HAP-1 (cell line): ENCODE results near the gene FUT1.
"Not testable (repeated sequence)": the region's sequence is repeated elsewhere in the genome, so short reads cannot be mapped to it uniquely, and the experiment has no call there.

Experiments used
- DNase-seq, 2 experiments: peaks; one replicate each; pipeline ENCODE4 v3.0.0-alpha.2; 2016 to 2020; ENCODE audit warnings: low spot score in 2 of 2
- H3K27me3 ChIP-seq: fragments of 250-450 bp; sonication (Bioruptor Pico); 2 replicates; pipeline ENCODE4 v1.5.1; 2020; ENCODE audit warnings: low read depth, mild to moderate bottlenecking, moderate library complexity
- H3K36me3 ChIP-seq: fragments of 250-450 bp; sonication (Bioruptor Pico); replicated peaks from 2 replicates; pipeline ENCODE4 v1.5.1; 2020; ENCODE audit warnings: mild to moderate bottlenecking
- H3K4me1 ChIP-seq: fragments of 250-450 bp; sonication (Bioruptor Pico); 2 replicates; pipeline ENCODE4 v1.5.1; 2020; ENCODE audit warnings: mild to moderate bottlenecking
- H3K4me3 ChIP-seq: fragments of 250-450 bp; sonication (Bioruptor Pico); 2 replicates; pipeline ENCODE4 v1.5.1; 2020; ENCODE audit warnings: mild to moderate bottlenecking, moderate library complexity
- H3K9me3 ChIP-seq: fragments of 250-450 bp; sonication (Bioruptor Pico); 2 replicates; pipeline ENCODE4 v1.5.1; 2020; ENCODE audit warnings: mild to moderate bottlenecking, moderate library complexity
- in situ Hi-C: fragments of 300-500 bp; cut with MboI; formaldehyde crosslinking; loops from 3 replicates; pipeline ENCODE4 v1.14.3; 2020; ENCODE audit warnings: low sequenced_read_pairs, inconsistent platforms, mixed read lengths

The FUT1 gene

DNA sequence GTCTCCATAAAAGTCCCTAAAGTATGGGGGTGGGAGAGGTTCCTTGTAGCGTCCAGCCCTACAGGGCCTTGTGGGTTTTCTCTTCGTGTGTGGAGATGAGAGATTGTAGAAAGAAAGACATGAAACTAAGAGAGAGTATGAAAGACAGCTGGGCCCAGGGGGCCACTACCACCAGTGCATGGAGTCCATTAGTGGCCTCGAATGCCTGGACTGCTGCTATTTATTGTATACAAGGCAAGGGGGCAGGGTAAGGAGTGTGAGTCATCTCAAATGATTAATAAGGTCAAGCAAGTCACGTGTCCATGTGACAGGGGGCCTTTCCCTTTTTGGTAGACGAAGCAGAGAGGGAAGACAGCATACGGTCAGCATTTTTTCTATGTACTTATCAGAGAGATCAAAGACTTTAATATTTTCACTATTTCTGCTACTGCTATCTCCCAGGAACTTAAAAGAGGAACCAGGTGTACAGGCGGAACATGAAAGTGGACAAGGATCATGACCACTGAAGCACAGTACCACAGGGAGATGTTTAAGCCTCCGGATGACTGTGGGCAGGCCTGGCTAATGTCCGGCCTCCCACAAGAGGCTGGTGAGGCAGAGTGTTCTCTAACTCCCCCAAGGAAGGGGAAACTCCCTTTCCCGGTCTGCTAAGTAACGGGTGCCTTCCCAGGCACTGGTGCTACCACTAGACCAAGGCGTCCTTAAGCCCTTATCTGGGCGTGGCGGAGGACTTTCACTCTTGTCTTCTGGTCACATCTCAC lies 28.4 kb upstream of the FUT1 start:
- Histone ChIP-seq H3K9me3 (no peaks in the 10 kb centered on the region), H3K27me3 (no peaks in the 10 kb centered on the region), H3K36me3 (no peaks in the 10 kb centered on the region), H3K4me1 (no peaks in the 10 kb centered on the region; the same call in 1 of the 2 replicates), H3K4me3 (no peak overlapping the region)
- in situ Hi-C loops, result no loop called here
- no peak for DNase-seq

DNA sequence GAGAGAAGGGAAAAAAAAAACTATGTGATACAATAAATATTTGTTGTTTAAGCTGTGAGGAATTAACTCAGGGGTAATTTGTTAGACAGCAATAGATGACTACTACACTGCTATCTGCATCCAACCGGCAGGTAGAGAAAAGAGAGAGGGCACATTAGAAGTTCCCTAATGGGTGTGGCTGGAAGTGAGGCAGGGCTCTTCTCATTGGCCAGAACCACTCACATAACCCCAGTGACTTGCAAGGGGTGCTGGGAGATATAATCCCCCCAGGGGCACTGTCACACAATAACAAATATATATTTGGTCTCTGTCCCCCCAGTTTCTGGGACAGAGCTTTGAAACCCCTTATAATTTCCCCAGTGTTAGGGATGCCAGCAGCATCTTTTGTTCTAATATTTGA lies 27.2 kb upstream of the FUT1 start:
- Histone ChIP-seq H3K36me3 (no peaks in the 10 kb centered on the region), H3K9me3 (no peaks in the 10 kb centered on the region), H3K4me1 (no peaks in the 10 kb centered on the region; the same call in 1 of the 2 replicates), H3K4me3 (no peak overlapping the region), H3K27me3 (no peaks in the 10 kb centered on the region)
- no peak for DNase-seq
- in situ Hi-C loops, result no loop called here

DNA sequence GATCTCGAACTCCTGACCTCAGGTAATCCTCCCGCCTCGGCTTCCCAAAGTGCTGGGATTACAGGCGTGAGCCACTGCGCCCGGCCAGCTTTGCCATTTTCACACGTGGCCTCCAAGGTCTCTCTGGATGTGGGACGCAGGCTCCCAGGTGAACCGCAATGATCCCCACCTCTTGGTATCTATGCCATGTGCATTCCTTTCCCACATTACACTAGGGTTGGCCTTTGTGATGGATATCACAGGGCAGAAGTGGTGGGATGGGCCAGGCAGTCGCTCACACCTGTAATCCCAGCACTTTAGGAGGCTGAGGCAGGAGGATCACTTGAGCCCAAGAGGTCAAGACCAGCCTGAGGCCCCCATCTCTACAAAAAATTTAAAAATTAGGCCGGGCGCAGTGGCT lies 25.3 kb upstream of the FUT1 start:
- Histone ChIP-seq H3K4me3 (no peak overlapping the region), H3K4me1 (no peaks in the 10 kb centered on the region; the same call in 1 of the 2 replicates), H3K9me3 (no peaks in the 10 kb centered on the region), H3K27me3 (no peaks in the 10 kb centered on the region), H3K36me3 (no peaks in the 10 kb centered on the region)
- in situ Hi-C loops, result no loop called here
- DNase-seq, result no peak

DNA sequence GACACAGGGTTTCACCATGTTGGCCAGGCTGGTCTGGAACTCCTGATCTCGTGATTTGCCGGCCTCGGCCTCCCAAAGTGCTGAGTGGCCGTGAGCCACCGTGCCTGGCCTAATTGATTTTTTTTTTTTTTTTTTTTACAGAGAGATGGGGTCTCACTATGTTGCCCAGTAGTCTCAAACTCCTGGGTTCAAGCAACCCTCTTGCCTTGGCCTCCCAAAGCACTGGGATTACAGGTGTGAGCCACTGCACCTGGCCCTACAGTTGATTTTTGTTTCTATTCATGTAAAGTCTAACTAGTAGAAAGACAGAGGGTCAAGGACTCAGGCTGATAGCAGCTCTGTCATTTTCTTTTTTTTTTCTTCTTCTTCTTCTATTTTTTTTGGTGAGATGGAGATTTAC lies 24.7 kb upstream of the FUT1 start:
- no peaks in the 10 kb centered on the region for H3K36me3 ChIP-seq
- H3K9me3 ChIP-seq, result no peaks in the 10 kb centered on the region
- H3K4me3 ChIP-seq, result no peak overlapping the region
- H3K4me1 ChIP-seq, result no peaks in the 10 kb centered on the region; the same call in 1 of the 2 replicates
- in situ Hi-C loops, result no loop called here
- DNase-seq, result no peak
- no peaks in the 10 kb centered on the region for H3K27me3 ChIP-seq

DNA sequence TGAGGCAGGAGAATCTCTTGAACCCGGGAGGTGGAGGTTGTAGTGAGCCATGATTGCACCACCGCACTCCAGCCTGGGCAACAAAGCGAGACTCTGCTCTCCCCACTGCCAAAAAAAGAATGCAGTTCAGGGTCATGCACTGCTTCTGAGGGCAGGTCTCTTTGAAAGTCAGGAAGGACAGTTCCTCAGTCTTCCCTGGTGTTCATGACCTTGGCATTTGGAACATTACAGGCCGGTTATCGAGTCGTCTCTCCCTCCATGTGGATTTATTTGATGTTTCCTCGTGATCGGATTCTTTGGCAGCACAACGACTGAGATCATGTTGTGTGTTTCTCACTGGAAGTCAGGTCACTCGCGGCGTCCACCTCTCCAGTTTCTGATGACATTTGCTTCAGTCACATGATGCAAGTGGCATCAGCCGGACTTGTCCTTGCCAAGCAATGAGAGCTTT lies 20.1 kb upstream of the FUT1 start:
- Histone ChIP-seq H3K4me1 (no peaks in the 10 kb centered on the region), H3K36me3 (no peaks in the 10 kb centered on the region), H3K9me3 (no peaks in the 10 kb centered on the region), H3K4me3 (no peak overlapping the region), H3K27me3 (peaks cover 8% of the 10 kb centered on the region; the same call in 1 of the 2 replicates)
- in situ Hi-C loops, result no loop called here
- DNase-seq, result no peak

DNA sequence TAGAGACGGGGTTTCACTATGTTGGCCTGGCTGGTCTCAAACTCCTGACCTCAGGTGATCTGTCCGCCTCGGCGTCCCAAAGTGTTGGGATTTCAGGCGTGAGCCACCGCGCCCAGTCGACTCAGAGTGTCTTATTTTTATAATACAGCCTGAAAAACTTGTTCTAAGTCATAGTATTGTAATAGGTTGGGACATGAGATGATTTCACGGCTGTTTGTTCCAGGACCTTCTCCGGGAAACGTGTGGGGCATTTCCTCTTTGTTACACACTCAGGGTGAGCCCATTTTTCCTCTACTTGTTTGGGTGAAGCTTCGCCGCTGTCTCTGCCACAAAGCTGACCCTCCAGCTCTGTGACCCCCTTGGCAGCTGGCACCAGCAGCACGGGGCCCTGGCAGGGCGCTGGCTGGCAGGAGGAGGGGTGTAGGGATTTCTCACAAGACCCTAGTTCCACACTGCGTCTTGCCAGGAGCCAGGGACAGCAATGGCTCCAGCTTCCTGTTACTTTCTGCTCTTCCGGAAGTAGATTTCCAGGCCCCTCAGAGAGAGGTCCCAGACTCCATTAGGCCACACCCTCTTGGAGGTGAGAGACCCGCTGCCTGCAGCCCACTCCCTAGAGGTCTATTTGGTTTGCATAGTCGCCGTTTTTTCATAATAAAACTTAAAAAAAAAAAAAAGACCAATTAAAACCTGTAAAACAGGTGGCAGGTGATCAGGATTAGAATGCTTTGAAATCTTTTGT lies 18.5 kb upstream of the FUT1 start:
- Histone ChIP-seq H3K4me1 (no peaks in the 10 kb centered on the region), H3K4me3 (no peak overlapping the region), H3K9me3 (no peaks in the 10 kb centered on the region), H3K36me3 (no peaks in the 10 kb centered on the region), H3K27me3 (peaks cover 8% of the 10 kb centered on the region; the same call in 1 of the 2 replicates)
- in situ Hi-C loops, result no loop called here
- DNase-seq, result no peak

DNA sequence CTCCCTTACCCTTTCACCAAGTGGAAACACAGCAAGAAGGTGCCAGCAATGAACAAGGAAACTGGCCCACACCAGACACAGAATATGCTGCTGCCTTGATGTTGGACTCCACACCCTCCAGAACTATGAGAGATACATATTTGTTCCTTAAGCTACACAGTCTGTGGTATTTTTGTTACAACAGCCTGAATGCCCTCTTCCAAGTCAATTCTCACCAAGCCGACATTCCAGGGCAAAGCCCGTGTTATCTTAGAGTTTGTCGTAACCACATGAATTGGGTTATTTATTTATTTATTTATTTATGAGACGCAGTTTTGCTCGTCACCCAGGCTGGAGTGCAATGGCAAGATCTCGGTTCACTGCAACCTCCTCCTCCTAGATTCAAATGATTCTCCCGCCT lies 17.8 kb upstream of the FUT1 start:
- Histone ChIP-seq H3K4me1 (no peaks in the 10 kb centered on the region), H3K36me3 (no peaks in the 10 kb centered on the region), H3K4me3 (no peak overlapping the region), H3K9me3 (no peaks in the 10 kb centered on the region), H3K27me3 (peaks cover 9% of the 10 kb centered on the region)
- no peak for DNase-seq
- in situ Hi-C loops, result no loop called here

DNA sequence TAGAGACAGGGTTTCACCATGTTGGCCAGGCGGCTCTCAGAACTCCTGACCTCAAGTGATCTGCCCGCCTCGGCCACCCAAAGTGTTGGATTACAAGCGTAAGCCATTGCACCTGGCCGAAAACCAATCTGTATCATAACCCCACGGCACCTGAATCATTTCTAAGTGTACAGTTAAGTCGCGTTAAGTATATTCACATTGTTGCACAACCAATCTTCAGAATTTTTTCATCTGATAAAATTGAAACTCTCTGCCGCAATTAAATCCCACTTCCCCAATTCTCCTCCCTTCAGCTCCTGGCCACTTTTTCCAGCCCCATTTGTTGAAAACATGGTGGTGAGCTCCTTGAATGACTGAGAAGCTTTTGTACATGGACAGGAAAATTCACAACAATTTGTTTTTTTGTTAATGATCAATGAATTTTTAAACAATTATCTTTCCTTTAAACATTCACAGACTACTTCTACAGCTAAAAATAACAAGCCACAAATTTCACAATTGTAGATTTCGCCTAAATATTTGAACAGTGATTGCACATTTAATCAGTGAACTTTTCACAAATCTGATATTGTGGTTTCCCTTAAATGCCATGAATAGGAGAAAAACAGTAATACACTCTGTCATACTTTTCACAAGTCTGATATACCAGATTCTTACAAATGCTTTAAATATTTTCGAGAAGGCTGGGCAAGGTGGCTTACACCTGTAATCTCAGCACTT lies 16.7 kb upstream of the FUT1 start:
- Histone ChIP-seq H3K27me3 (peaks cover 20% of the 10 kb centered on the region), H3K36me3 (no peaks in the 10 kb centered on the region), H3K9me3 (no peaks in the 10 kb centered on the region), H3K4me1 (no peaks in the 10 kb centered on the region), H3K4me3 (no peak overlapping the region)
- in situ Hi-C loops, result no loop called here
- no peak for DNase-seq

DNA sequence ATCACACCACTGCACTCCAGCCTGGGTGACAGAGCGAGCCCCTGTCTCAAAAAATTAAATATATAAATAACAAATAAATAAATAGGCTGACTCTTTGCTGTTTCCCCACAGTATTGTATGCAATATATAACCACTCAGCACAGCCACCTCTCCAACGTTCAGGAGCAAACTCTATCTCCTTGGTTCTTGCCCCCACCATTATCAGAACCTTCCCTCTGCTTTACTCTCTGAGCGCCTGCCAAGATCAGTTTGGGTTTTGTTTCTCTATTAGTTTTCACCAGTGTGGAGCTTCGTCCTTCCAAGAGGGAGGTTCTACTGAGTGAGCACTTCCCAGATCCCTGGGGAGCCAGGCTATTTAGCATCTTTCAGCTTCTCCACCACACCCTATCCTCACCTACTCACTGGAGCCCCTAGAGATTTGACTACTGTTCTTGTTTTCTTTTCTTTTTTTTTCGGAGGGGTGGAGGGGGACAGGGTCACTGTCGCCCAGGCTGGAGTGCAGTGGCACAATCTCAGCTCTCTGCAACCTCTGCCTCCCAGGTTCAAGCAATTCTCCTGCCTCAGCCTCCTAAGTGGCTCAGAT lies 15.8 kb upstream of the FUT1 start:
- H3K4me3 ChIP-seq, H3K36me3 ChIP-seq, H3K9me3 ChIP-seq, in situ Hi-C loops, H3K4me1 ChIP-seq, DNase-seq: not testable (repeated sequence)
- peaks cover 27% of the 10 kb centered on the region for H3K27me3 ChIP-seq

DNA sequence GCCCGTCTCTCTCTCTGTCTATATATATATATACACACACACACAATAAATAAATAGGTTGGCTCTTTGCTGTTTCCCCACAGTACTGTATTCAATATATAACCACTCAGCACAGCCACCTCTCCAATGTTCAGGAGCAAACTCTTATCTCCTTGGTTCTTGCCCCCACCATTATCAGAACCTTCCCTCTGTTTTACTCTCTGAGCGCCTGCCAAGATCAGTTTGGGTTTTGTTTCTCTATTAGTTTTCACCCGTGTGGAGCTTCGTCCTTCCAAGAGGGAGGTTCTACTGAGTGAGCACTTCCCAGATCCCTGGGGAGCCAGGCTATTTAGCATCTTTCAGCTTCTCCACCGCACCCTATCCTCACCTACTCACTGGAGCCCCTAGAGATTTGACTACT lies 13.4 kb upstream of the FUT1 start:
- DNase-seq, H3K4me1 ChIP-seq, H3K9me3 ChIP-seq, H3K4me3 ChIP-seq, in situ Hi-C loops, H3K36me3 ChIP-seq: not testable (repeated sequence)
- H3K27me3 ChIP-seq, result peaks cover 35% of the 10 kb centered on the region

DNA sequence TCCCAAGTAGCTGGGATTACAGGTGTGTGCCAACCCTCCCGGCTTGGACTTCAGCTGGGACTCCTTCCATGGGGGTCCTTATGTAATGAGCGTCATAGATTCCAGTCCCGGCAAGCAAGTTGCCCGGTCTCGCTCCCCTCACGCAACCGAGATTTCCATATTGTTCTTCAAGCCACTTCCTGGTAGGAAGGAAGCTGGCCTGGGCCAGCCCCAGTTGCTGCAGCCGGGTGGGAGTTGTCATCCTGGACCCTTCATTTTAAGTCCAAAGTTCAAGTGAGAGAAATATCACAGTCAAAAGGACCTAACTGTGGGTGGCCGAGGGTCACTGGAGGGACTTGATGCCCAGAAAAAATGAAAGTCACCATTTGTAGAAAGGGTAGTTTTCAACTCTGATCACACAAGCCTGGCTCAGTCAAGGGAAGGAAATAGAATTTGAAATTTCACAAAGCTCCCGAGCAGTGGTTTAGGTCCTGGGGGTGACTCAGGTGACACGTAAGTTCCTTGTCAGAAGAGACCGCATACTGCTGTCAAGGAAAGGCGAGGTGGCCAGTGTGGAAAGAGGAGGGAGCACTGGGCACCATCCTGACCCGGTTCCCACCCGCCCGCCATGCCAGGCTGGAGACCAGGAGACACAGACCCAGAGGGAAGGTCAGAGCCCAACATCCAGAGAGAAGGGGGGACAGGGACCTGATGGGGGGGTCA lies 8.2 kb upstream of the FUT1 start:
- DNase-seq, result no peak
- no peaks in the 10 kb centered on the region for H3K36me3 ChIP-seq
- in situ Hi-C loops, result no loop called here
- no peak overlapping the region for H3K4me3 ChIP-seq
- H3K4me1 ChIP-seq, result no peaks in the 10 kb centered on the region
- H3K9me3 ChIP-seq, result no peaks in the 10 kb centered on the region; the same call in none of the 2 replicates
- H3K27me3 ChIP-seq, result peaks cover 31% of the 10 kb centered on the region

DNA sequence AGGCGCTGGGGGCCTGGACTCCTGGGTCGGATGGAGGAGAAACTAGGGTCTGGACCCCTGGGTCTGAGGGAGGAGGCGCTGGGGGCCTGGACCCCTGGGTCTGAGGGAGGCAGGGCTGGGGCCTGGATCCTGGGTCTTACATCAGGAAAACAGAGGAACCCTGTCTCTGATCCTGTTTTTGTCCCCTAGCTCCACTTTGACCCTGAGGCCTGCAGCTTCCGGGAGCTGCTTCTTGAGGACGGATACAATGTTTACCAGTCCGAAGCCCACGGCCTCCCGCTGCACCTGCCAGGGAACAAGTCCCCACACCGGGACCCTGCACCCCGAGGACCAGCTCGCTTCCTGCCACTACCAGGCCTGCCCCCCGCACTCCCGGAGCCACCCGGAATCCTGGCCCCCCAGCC lies 5.3 kb upstream of the FUT1 start:
- in situ Hi-C loops, result no loop called here
- H3K4me3 ChIP-seq, result no peak overlapping the region
- no peaks in the 10 kb centered on the region for H3K36me3 ChIP-seq
- H3K4me1 ChIP-seq, result peaks cover 3% of the 10 kb centered on the region; the same call in 1 of the 2 replicates
- no peaks in the 10 kb centered on the region; the same call in none of the 2 replicates for H3K9me3 ChIP-seq
- DNase-seq, result no peak
- H3K27me3 ChIP-seq, result peaks cover 8% of the 10 kb centered on the region; the same call in 1 of the 2 replicates

DNA sequence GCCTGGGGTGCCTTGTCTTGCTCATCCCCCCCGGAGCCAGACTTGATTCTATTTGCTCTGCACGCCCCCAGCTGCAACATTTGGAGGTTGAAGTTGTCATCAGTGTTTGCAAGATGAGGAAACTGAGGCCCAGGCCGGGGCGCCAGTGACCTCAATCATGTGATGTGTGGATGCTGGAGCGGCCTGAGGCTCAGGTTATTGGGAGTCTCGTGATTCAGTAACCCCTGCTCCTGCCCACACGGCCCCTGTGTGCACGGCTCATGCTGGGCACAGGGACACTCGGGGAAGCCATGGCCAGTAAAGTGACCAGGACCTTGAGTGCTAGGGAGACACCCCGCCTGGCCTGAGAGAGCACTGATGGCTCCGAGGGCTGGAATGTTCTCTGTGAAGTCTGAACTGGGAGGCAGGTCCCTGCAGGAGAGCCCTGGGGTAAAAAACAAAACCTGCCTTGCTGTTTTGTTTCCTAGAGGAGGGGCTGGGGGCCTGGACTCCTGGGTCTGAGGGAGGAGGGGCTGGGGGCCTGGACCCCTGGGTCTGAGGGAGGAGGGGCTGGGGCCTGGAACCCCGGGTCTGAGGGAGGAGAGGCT lies 4.7 kb upstream of the FUT1 start:
- Histone ChIP-seq H3K36me3 (no peaks in the 10 kb centered on the region), H3K4me3 (no peak overlapping the region), H3K9me3 (no peaks in the 10 kb centered on the region; the same call in none of the 2 replicates), H3K4me1 (peaks cover 3% of the 10 kb centered on the region; the same call in 1 of the 2 replicates), H3K27me3 (peaks cover 4% of the 10 kb centered on the region; the same call in 1 of the 2 replicates)
- no peak for DNase-seq
- in situ Hi-C loops, result no loop called here
